22Rv1 (cell line): ENCODE measurements around the gene POPDC2.

Experiments
- H3K27ac ChIP-seq: fragments of 450-650 bp; 2 replicates; pipeline ENCODE4 v1.5.1; 2017
- ZFX ChIP-seq: fragments of 450-650 bp; IDR thresholded peaks from 2 replicates; pipeline ENCODE4 v1.6.1; 2017; ENCODE audit warnings: antibody characterized with exemption, borderline replicate concordance
- TF ChIP-seq, protein P1 (sequence below): fragments of 450-650 bp; IDR thresholded peaks from 2 replicates; pipeline ENCODE4 v1.5.1; 2017; ENCODE audit warnings: mild to moderate bottlenecking

POPDC2 gene

DNA sequence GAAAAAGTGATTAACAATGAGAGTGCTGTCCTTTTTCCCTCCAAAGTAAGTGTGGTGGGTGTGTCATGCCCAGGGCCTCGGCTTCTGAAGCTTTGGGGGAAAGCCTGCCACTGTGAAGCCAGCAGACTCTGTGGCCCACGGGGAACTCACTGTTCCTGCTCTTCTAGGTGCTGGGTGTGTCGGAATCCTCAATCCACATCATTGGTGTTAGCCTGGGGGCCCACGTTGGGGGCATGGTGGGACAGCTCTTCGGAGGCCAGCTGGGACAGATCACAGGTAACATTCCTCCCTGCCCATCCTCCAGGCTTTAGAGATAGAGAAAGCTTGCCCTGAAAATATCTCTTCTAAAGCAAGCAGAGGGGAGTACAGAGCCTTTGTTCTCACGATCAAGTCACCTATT, 51.1 kb downstream of the POPDC2 start:
- H3K27ac ChIP-seq, result no peak overlapping the region
- no peak for TF ChIP-seq ZFX
- TF ChIP-seq, protein P1, sequence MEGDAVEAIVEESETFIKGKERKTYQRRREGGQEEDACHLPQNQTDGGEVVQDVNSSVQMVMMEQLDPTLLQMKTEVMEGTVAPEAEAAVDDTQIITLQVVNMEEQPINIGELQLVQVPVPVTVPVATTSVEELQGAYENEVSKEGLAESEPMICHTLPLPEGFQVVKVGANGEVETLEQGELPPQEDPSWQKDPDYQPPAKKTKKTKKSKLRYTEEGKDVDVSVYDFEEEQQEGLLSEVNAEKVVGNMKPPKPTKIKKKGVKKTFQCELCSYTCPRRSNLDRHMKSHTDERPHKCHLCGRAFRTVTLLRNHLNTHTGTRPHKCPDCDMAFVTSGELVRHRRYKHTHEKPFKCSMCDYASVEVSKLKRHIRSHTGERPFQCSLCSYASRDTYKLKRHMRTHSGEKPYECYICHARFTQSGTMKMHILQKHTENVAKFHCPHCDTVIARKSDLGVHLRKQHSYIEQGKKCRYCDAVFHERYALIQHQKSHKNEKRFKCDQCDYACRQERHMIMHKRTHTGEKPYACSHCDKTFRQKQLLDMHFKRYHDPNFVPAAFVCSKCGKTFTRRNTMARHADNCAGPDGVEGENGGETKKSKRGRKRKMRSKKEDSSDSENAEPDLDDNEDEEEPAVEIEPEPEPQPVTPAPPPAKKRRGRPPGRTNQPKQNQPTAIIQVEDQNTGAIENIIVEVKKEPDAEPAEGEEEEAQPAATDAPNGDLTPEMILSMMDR, result no peak

DNA sequence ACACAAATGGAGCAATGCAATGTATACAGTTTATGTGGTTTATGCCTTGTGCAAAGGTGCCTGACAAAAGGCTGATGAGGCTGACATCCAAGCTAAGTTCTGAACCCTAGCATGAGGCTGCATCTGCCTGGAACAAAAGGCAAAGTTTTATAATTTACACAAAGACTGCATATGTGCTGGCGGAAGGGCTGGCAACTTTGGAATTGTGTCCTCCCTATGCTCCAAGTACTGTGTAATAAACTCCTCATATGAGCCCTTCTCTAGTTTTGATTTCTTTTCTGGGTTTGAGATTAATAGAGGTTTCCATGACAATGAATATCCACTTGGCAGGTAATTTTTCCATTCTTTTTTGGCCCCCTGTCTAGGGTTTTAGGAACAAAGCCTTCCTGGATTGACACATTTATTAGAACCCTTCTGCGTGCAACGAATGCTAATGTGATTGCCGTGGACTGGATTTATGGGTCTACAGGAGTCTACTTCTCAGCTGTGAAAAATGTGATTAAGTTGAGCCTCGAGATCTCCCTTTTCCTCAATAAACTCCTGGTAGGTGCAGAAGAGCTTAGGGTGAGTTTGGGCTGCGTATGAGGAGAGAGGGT, 51.9 kb downstream of the POPDC2 start:
- no peak overlapping the region for H3K27ac ChIP-seq
- TF ChIP-seq, protein P1, result no peak
- TF ChIP-seq ZFX, result no peak

DNA sequence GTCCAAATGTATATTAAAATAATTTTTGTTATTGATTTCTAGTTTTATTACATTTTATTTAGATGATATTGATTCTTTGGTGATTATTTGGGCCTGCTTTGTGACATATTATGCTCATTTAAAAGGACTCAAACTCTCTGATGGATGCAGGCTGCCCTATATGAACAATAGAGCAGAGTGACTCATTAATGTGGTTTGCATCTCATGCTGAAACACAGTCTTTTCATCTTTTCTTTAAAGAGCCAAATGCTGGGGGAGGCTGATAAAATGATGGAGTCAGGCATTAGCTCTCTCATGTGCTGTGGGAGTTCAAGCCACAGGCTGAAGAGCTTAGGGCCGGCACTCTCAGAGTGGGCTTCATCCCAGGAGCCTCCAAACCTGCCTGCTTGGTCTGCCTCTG, 55.5 kb downstream of the POPDC2 start:
- TF ChIP-seq, protein P1, result no peak
- no peak overlapping the region for H3K27ac ChIP-seq

DNA sequence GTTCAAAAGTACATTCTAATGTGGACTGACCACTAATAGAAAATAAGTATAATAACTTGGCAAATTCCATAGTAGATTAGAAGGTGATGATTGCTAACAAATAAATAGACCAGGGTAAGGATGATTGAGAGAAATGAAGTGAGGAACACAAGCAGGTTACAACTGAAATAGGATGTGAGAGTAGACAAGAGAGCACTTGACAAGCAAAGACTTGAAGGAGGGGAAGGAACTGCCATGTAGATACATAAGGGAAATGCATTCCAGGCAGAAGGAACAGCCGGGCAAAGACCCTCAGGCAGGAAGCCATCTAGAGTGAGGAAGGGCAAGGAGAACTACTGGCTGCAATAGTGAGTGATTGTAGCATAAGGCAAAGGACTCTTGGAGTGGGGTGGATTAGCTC, 57.7 kb downstream of the POPDC2 start:
- TF ChIP-seq, protein P1, result no peak
- TF ChIP-seq ZFX, result no peak
- no peak overlapping the region for H3K27ac ChIP-seq

DNA sequence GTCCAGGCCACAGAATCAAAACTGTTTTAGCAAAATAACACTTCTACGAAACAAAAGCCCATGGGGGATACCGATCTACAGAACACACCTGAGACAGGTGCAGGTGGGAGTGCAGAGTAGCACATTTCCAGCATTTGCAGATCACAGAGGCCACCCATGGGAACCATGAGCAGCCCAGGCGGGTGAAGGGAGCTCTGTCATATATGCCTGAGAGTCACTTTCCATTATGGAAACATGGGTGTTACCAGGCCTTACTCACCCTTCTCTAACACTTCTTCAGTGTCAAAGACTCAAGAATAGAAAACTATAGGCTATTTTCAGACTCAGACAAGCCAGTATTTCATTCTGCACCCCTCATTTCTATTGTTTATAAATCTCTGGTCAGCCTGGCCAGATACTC, 59.2 kb downstream of the POPDC2 start:
- TF ChIP-seq, protein P1, result no peak
- no peak for TF ChIP-seq ZFX
- no peak overlapping the region for H3K27ac ChIP-seq

DNA sequence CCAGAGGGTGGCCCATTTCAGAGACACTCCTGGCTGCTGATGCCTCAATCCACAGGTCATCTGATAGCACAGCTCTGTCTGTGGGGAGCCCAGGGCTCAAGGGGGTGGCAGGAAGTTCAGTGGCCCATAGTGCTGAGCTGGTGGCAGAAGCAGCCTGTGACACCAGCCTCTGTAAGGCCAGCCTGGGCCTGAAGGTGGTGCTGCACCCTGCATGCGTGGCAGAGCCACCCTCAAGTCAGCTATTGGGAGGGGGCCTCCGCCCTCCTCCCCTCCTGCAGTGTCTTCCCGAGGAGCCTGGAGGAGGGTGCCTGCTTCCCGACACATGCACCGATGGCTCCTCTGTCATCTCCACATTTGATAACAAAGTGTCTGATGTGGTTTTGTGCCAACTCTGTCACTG, 59.7 kb downstream of the POPDC2 start:
- H3K27ac ChIP-seq, result no peak overlapping the region
- TF ChIP-seq, protein P1, result peak; percentile 29
- TF ChIP-seq ZFX, result no peak

DNA sequence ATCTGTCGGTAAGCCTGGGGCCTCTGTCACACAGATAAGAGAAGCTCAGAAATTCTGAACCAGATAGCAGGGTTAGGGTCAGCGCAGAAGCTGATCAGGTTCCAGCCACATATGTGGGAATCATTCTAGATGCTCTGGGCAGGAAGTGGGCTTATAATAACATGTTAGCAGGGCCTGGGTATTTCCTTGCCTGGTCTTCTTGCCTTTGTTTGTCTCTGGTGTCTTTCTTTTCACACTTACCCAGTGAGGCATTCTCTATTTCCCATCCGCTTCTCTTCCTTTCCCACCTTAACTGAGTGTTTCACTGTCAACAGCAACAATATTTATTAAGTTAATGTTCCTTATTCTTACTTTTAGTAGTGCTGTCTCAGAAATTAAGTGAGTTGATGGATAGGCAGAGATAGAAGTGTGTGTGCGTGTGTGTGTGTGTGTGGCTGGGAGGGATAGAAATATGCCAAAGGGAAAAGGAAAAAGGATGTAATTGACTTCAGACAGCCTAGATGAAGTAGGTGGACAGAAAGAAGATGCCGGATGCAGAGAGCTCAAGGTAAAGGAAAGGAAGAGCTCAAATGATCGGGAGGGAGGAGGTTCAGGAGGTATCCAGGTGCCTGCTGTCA, 60.7 kb downstream of the POPDC2 start:
- no peak for TF ChIP-seq ZFX
- TF ChIP-seq, protein P1, result no peak
- no peak overlapping the region for H3K27ac ChIP-seq
